ENCODE data around the gene GPR137C. TPM values are rescaled to one million over a fixed set of nuclear protein-coding genes. Genes with fewer than 3 reads are reported as not detected.

Gene GPR137C
- total and polyA plus RNA-seq, 10 of the 15 experiments (the other 5 are each of a cell fraction or from before 2014, with no cell fraction given), result 0.03 to 0.72 (median 0.22) TPM

GRCh38 chr14:52596861-52597260, 44.2 kb downstream of the GPR137C start:
- ChIA-PET POLR2A (no interaction called here), CTCF (no interaction called here), SMC1A (ENCODE audit: uncharacterized antibody, unreplicated experiment) (no interaction called here), RAD21 (ENCODE audit: unreplicated experiment) (no interaction called here)
- DNase-seq (ENCODE audit: low read depth, low spot score), result no peak
- Histone ChIP-seq H4K20me1 (ENCODE audit: control insufficient read depth, insufficient read depth) (no peaks in the 10 kb centered on the region), H3K4me1 (ENCODE audit: control insufficient read depth, insufficient read depth, low read length) (no peaks in the 10 kb centered on the region), H3K4me2 (ENCODE audit: control insufficient read depth, insufficient read depth) (no peak overlapping the region), H3K36me3 (ENCODE audit: control insufficient read depth in 2 of 2, insufficient read depth in 2 of 2, low read length in 1 of 2) (no peaks in the 10 kb centered on the region), H3K9me3 (replicated peaks; ENCODE audit: control insufficient read depth, insufficient read depth, low read length) (no peaks in the 10 kb centered on the region), H3K9ac (ENCODE audit: control insufficient read depth, insufficient read depth, low read length) (no peak overlapping the region), H3K79me2 (ENCODE audit: control insufficient read depth, insufficient read depth, low read length) (no peaks in the 10 kb centered on the region), H3K4me3 (no peak overlapping the region), H3K27me3 (replicated peaks in 1 of 2; ENCODE audit: control insufficient read depth in 2 of 2, insufficient read depth in 2 of 2, low read length in 1 of 2) (no peaks in the 10 kb centered on the region), H2AFZ (ENCODE audit: control insufficient read depth, low read depth, low read length) (no peak overlapping the region), H3K27ac (ENCODE audit: control insufficient read depth, insufficient read depth) (no peak overlapping the region)
- TF ChIP-seq CBFB (IDR thresholded peaks at IDR 0.05; ENCODE audit: low read depth) (no peak), ZNF217 (IDR thresholded peaks at IDR 0.05) (no peak), JUNB (IDR thresholded peaks at IDR 0.05) (no peak), DPF2 (IDR thresholded peaks at IDR 0.05) (no peak), PKNOX1 (IDR thresholded peaks at IDR 0.05) (no peak), SMAD1 (IDR thresholded peaks at IDR 0.05; ENCODE audit: low read depth, partially characterized antibody) (no peak)
- in situ Hi-C loops (cut with MboI) (no loop called here), intact Hi-C loops (cut with micrococcal nuclease; ENCODE audit: unreplicated experiment) (no loop called here)
- ATAC-seq, result no peak
- 73% methylated on average over 5 of the region's 5 CpGs for WGBS (ENCODE audit: insufficient coverage, insufficient replicate concordance, low lambda C conversion rate, missing lambda C conversion rate)
- no peak for FAIRE-seq
- BruUV-seq (replicated peaks), result no TSS peak

- Histone ChIP-seq H3K9ac (ENCODE audit: control insufficient read depth, insufficient read depth, low read length) (no peak overlapping the region), H3K36me3 (ENCODE audit: control insufficient read depth in 2 of 2, insufficient read depth in 2 of 2, low read length in 1 of 2) (no peaks in the 10 kb centered on the region), H3K27ac (ENCODE audit: control insufficient read depth, insufficient read depth) (no peak overlapping the region), H3K9me3 (replicated peaks; ENCODE audit: control insufficient read depth, insufficient read depth, low read length) (no peaks in the 10 kb centered on the region), H3K4me2 (ENCODE audit: control insufficient read depth, insufficient read depth) (no peak overlapping the region), H3K79me2 (ENCODE audit: control insufficient read depth, insufficient read depth, low read length) (no peaks in the 10 kb centered on the region), H3K4me1 (ENCODE audit: control insufficient read depth, insufficient read depth, low read length) (no peaks in the 10 kb centered on the region), H4K20me1 (ENCODE audit: control insufficient read depth, insufficient read depth) (no peaks in the 10 kb centered on the region), H3K4me3 (no peak overlapping the region), H2AFZ (ENCODE audit: control insufficient read depth, low read depth, low read length) (no peak overlapping the region), H3K27me3 (replicated peaks in 1 of 2; ENCODE audit: control insufficient read depth in 2 of 2, insufficient read depth in 2 of 2, low read length in 1 of 2) (no peaks in the 10 kb centered on the region)
- no peak for ATAC-seq
- intact Hi-C loops (cut with micrococcal nuclease; ENCODE audit: unreplicated experiment), result no loop called here
- 22% methylated on average over 1 of the region's 1 CpG for WGBS (ENCODE audit: insufficient coverage, insufficient replicate concordance, low lambda C conversion rate, missing lambda C conversion rate)
- ChIA-PET SMC1A (ENCODE audit: uncharacterized antibody, unreplicated experiment) (no interaction called here), POLR2A (interaction anchor here (0.7 kb wide), 1 partner anchor 76 kb away, joined by 3 read pairs; no protein-coding TSS in a partner anchor), CTCF (no interaction called here), RAD21 (ENCODE audit: unreplicated experiment) (no interaction called here)
- FAIRE-seq, result no peak
- in situ Hi-C loops (cut with MboI), result no loop called here
- no TSS peak for BruUV-seq (replicated peaks)
- DNase-seq (ENCODE audit: low read depth, low spot score), result no peak
- TF ChIP-seq RELA (IDR thresholded peaks at IDR 0.05; ENCODE audit: borderline replicate concordance, partially characterized antibody) (no peak), MTA3 (IDR thresholded peaks at IDR 0.05; ENCODE audit: borderline replicate concordance, low read length) (no peak), HDAC6 (IDR thresholded peaks at IDR 0.05; ENCODE audit: unreplicated experiment) (no peak), KAT2A (conservative IDR thresholded peaks at IDR 0.05; ENCODE audit: control insufficient read depth, low read depth, low read length) (no peak), ZSCAN29 (IDR thresholded peaks at IDR 0.05) (no peak), BCL3 (IDR thresholded peaks at IDR 0.05; ENCODE audit: borderline replicate concordance, insufficient read depth, low read depth, low read length, poor library complexity, severe bottlenecking) (no peak), ZBED1 (IDR thresholded peaks at IDR 0.05; ENCODE audit: borderline replicate concordance) (no peak), ZBTB33 (IDR thresholded peaks at IDR 0.05) (no peak), FOS (IDR thresholded peaks at IDR 0.05; ENCODE audit: borderline replicate concordance, extremely low read depth, insufficient read length) (no peak), RUNX3 (IDR thresholded peaks at IDR 0.05; ENCODE audit: low read length) (no peak), YY1 (IDR thresholded peaks at IDR 0.05; ENCODE audit: low read depth, low read length) (no peak)
These were observed 45.9 kb downstream of the GPR137C start for GRCh38 chr14:52598568-52598967.

Measured in GM12878 (cell line).